Measurements from ENCODE around the gene ZFYVE21.

DNA sequence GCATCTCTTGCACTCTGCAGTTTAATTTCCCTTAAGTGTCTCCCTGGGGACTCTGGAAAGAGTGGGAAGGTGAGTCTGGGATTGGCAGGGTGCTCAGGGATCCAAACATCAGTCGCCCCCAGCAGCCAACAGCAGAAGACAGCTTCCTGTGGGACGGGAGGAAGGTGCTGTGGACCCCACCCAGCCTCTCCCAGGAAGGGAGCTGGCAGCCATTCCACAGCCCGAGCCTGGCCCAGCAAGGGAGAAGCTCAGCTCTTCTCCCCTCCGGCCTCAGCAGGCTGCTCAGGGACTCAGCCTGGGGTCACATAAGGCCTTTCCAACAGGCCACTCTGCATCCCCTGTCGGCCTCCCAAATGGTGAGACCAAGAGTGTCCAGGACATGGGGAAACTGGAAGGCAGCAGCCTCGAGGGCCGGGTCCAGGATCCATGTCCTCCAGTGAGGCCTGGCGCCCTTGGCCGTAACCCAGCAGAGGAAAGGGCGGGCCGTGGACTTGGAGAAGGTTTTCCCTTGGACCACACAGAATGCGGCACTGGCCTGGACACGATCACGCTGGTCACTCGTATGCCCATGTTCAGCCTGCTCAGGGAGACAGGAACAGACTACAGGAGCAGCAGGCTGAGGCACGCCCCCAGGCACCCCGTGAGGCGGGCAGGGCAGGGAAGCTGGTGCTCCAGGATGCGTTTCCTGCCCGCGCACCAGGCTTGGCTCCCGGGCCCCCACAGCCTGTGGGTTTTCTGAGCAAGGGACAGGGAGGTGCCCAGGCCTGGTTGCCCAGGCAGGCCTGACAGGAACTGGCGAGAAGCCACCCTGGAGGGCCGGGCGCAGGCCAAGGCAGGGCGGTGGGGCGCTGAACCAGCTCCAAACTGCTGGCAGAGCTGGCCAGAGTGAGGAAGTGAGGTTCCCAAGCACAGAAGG lies 3.8 kb upstream of the ZFYVE21 start:
- TF ChIP-seq POLR2A (IDR thresholded peaks at IDR 0.05): no peak
- no peak for TF ChIP-seq CTCF (IDR thresholded peaks at IDR 0.05)
